ENCODE results near the gene PDE5A.

- TF ChIP-seq, protein P1, sequence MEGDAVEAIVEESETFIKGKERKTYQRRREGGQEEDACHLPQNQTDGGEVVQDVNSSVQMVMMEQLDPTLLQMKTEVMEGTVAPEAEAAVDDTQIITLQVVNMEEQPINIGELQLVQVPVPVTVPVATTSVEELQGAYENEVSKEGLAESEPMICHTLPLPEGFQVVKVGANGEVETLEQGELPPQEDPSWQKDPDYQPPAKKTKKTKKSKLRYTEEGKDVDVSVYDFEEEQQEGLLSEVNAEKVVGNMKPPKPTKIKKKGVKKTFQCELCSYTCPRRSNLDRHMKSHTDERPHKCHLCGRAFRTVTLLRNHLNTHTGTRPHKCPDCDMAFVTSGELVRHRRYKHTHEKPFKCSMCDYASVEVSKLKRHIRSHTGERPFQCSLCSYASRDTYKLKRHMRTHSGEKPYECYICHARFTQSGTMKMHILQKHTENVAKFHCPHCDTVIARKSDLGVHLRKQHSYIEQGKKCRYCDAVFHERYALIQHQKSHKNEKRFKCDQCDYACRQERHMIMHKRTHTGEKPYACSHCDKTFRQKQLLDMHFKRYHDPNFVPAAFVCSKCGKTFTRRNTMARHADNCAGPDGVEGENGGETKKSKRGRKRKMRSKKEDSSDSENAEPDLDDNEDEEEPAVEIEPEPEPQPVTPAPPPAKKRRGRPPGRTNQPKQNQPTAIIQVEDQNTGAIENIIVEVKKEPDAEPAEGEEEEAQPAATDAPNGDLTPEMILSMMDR (IDR thresholded peaks at IDR 0.05; ENCODE audit: poor library complexity, severe bottlenecking): no peak
- TF ChIP-seq TAF1 (IDR thresholded peaks at IDR 0.05; ENCODE audit: low read depth): no peak
Measured at GRCh38 chr4:119504616-119505015, 124.0 kb downstream of the PDE5A start.
